LNCaP clone FGC (cell line): ENCODE results near the gene TRDMT1.

Source experiments
- DNase-seq: peaks from one replicate; pipeline ENCODE4 v3.0.0-alpha.2; 2011; ENCODE audit warnings: low read depth
- H3K4me3 ChIP-seq: 2 replicates; pipeline ENCODE4 v1.5.1; 2011; ENCODE audit warnings: mild to moderate bottlenecking, low read depth, low read length, control low read depth
- CTCF ChIP-seq: IDR thresholded peaks from 2 replicates; pipeline ENCODE4 v1.5.1; 2012; ENCODE audit warnings: mild to moderate bottlenecking; ENCODE audit not compliant: control insufficient read depth, insufficient read depth; ENCODE audit errors: extremely low read depth

The TRDMT1 gene

DNA sequence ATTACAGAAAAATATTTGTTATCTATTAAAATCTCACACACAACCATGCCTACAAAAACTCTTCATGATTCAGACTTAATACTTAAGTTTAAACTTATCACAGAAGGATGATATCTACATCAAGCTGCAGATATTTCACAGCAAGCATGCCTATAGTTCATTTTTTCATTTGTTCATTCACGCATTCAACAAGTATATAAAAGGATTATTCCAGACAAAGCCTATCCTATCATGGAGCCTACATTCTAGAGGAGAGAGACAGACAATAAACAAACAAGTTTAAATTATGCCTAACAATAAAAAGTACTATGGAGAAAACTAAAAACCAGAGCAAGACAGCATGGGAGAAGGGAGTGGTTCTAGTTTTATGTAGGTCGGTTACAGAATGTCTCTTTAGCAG is 10.9 kb downstream of the TRDMT1 start:
- no peak for TF ChIP-seq CTCF
- no peak overlapping the region for H3K4me3 ChIP-seq
- DNase-seq, result no peak

DNA sequence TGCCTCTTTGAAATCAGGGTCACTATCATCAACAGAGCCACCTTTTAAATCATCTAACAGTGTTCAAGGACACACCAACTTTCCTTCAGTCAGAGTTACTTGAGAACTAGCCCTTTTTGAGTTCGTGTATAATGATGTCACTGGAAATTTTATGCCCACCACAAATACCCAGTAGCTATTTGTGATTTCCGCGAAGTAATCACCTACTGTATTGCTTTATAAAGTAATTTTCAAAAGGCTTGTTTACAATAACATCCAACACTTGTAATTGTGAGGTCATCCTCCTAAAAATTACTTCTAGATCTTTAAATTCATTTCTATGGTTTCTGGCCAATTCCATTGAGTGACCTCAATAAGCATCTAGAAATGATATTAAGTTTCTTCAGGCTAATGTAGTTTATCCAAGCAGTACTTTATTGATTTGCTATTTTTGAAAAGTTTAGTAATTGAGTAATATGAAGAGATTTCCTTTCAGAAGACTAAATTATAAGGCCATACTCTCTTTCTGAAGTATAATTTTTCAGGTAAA is 12.8 kb downstream of the TRDMT1 start:
- no peak overlapping the region for H3K4me3 ChIP-seq
- no peak for TF ChIP-seq CTCF
- DNase-seq, result no peak

DNA sequence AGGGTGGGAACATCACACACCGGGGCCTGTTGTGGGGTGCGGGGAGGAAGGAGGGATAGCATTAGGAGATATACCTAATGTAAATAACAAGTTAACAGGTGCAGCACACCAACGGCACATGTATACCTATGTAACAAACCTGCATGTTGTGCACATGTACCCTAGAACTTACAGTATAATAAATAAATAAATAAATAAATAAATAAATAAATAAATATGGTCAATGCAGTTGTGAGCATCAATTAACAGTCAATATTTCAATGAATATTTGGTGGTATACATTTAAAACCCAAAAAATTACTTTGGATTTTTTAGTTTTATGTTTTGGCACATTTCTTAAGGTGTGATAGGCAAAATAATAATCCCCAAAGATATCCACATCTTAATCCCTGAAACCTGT is 15.6 kb downstream of the TRDMT1 start:
- DNase-seq, result no peak
- TF ChIP-seq CTCF, result no peak

GRCh38 chr10:17183110-17183509 is 18.4 kb downstream of the TRDMT1 start:
- H3K4me3 ChIP-seq, result no peak overlapping the region
- no peak for DNase-seq
- TF ChIP-seq CTCF, result no peak

More for the DNA sequence above, 15.6 kb downstream of the TRDMT1 start:
- H3K4me3 ChIP-seq, result no peak overlapping the region

GRCh38 chr10:17181751-17182150 is 19.7 kb downstream of the TRDMT1 start:
- no peak for DNase-seq
- no peak for TF ChIP-seq CTCF
- no peak overlapping the region for H3K4me3 ChIP-seq

DNA sequence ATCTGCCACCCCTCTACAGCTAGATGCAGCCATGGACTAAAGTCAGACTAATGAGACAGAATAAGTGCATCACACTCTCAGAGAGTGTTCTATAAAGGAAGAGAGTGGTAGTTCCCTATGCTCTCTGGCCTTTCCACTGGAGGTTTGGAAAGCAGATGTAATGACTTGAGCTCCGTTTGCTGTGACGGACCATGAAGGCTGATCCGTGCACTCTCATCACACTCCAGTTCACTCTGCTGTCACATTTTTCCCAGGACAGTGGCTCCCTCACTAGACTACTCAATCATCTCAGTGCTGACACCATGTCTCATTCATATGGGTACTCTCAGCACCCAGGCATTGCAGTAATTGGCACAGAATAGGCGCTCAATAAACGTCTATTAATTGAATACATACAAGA is 20.4 kb downstream of the TRDMT1 start:
- no peak for TF ChIP-seq CTCF
- DNase-seq, result no peak
- no peak overlapping the region for H3K4me3 ChIP-seq

DNA sequence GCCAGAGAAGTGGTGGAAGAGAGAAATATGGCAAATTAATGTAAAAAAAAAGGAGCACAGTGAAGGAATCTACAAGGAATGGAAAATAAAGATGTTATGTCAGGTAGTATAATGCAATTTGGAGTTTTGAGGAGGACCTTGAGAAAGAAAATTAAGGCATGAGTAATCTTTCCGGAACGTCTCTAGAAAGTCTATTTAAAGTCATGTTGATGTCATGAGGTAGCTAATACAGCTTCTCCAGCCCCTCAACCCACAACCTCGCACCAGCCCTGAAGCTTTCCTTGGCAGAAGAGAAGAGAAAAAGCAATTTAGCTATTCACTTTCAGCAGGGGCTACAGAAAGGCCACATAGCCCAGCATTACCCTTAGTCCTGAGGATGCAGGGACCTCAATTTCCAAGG is 22.5 kb downstream of the TRDMT1 start:
- no peak for DNase-seq
- H3K4me3 ChIP-seq, result no peak overlapping the region
- TF ChIP-seq CTCF, result no peak
